ENCODE data around the gene MBOAT2. TPM values are rescaled to one million over a fixed set of nuclear protein-coding genes. Genes with fewer than 3 reads are reported as not detected.

MBOAT2 gene
- total RNA-seq, 1 donor from 2014 or later: 1.7 TPM

GRCh38 chr2:8836971-8837794 lies 166.3 kb downstream of the MBOAT2 start, which contains the start of gene KIDINS220:
KIDINS220 (minus strand) TSS chr2:8837613; CDS start chr2:8827093, 10,520 bp downstream.
- TF ChIP-seq CTCF (IDR thresholded peaks at IDR 0.05): no peak
- ChIA-PET POLR2A (interaction anchor here (0.6 kb wide), 1 partner anchor 1920 kb away, joined by 3 read pairs; the partner anchor contains the start of gene RNF144A), CTCF (no interaction called here)
- peak; percentile 96 for ATAC-seq (ENCODE audit: low read depth)
- intact Hi-C loops (cut with micrococcal nuclease): loop anchor here (1.0 to 5.0 kb wide), 3 partner anchors 166 to 1205 kb away; partner anchors contain the start of genes CPSF3, ITGB1BP1, KLF11 and MBOAT2
- H3K4me3 Mint-ChIP-seq: peak within 1 kb of the TSS; percentile 98
- peaks cover 40% of the 10 kb centered on the region for H3K4me1 Mint-ChIP-seq
- peaks cover 6% of the 10 kb centered on the region for H3K27me3 Mint-ChIP-seq
- H3K27ac Mint-ChIP-seq: peak within 1 kb of the TSS; percentile 96
- peaks cover 2% of the 10 kb centered on the region for H3K36me3 Mint-ChIP-seq (ENCODE audit: low read depth)
- peak; percentile 74 for DNase-seq
- H3K9me3 Mint-ChIP-seq: no peaks in the 10 kb centered on the region

GRCh38 chr2:8835279-8835678 lies 168.2 kb downstream of the MBOAT2 start:
- intact Hi-C loops (cut with micrococcal nuclease): loop anchor here (5.0 kb wide), 1 partner anchor 1207 kb away; the partner anchor contains the start of gene KLF11
- peaks cover 2% of the 10 kb centered on the region for H3K27me3 Mint-ChIP-seq
- H3K36me3 Mint-ChIP-seq (ENCODE audit: low read depth): peaks cover 2% of the 10 kb centered on the region
- no peak for ATAC-seq (ENCODE audit: low read depth)
- H3K27ac Mint-ChIP-seq: no peak overlapping the region
- ChIA-PET POLR2A (interaction anchor here (0.7 kb wide), 1 partner anchor 308 kb away, joined by 4 read pairs; no protein-coding TSS in a partner anchor), CTCF (no interaction called here)
- no peaks in the 10 kb centered on the region for H3K9me3 Mint-ChIP-seq
- no peak overlapping the region for H3K4me3 Mint-ChIP-seq
- H3K4me1 Mint-ChIP-seq: peaks cover 47% of the 10 kb centered on the region
- no peak for TF ChIP-seq CTCF (IDR thresholded peaks at IDR 0.05)
- DNase-seq: no peak

GRCh38 chr2:8833853-8834252 lies 169.6 kb downstream of the MBOAT2 start:
- Mint-ChIP-seq H3K36me3 (ENCODE audit: low read depth) (peaks cover 2% of the 10 kb centered on the region), H3K9me3 (no peaks in the 10 kb centered on the region), H3K4me1 (peaks cover 51% of the 10 kb centered on the region), H3K27ac (no peak overlapping the region), H3K27me3 (no peaks in the 10 kb centered on the region), H3K4me3 (no peak overlapping the region)
- intact Hi-C loops (cut with micrococcal nuclease): no loop called here
- ChIA-PET POLR2A (interaction anchor here (0.6 kb wide), 1 partner anchor 18 kb away, joined by 3 read pairs; no protein-coding TSS in a partner anchor), CTCF (no interaction called here)
- DNase-seq: no peak
- no peak for ATAC-seq (ENCODE audit: low read depth)
- no peak for TF ChIP-seq CTCF (IDR thresholded peaks at IDR 0.05)

- no peak overlapping the region for H3K4me3 Mint-ChIP-seq
- ATAC-seq (ENCODE audit: low read depth): no peak
- intact Hi-C loops (cut with micrococcal nuclease): no loop called here
- DNase-seq: no peak
- no peak for TF ChIP-seq CTCF (IDR thresholded peaks at IDR 0.05)
- ChIA-PET CTCF (no interaction called here), POLR2A (no interaction called here)
- no peaks in the 10 kb centered on the region for H3K9me3 Mint-ChIP-seq
- H3K27ac Mint-ChIP-seq: no peak overlapping the region
- no peaks in the 10 kb centered on the region for H3K27me3 Mint-ChIP-seq
- peaks cover 41% of the 10 kb centered on the region for H3K4me1 Mint-ChIP-seq
- peaks cover 6% of the 10 kb centered on the region for H3K36me3 Mint-ChIP-seq (ENCODE audit: low read depth)
Observed at GRCh38 chr2:8831516-8831915, 172.0 kb downstream of the MBOAT2 start.

- intact Hi-C loops (cut with micrococcal nuclease): no loop called here
- ATAC-seq (ENCODE audit: low read depth): no peak
Observed at GRCh38 chr2:8827729-8828128, 175.8 kb downstream of the MBOAT2 start.

More at GRCh38 chr2:8827729-8828128, 175.8 kb downstream of the MBOAT2 start:
- Mint-ChIP-seq H3K36me3 (ENCODE audit: low read depth) (peaks cover 22% of the 10 kb centered on the region), H3K9me3 (no peaks in the 10 kb centered on the region), H3K4me1 (peaks cover 12% of the 10 kb centered on the region), H3K27ac (no peak overlapping the region), H3K4me3 (no peak overlapping the region), H3K27me3 (no peaks in the 10 kb centered on the region)
- ChIA-PET POLR2A (no interaction called here), CTCF (no interaction called here)
- no peak for TF ChIP-seq CTCF (IDR thresholded peaks at IDR 0.05)
- no peak for DNase-seq
